ENCODE results near the gene PRM2.

Gene PRM2

GRCh38 chr16:11272921-11273720, 3.2 kb downstream of the PRM2 start, which contains the start of gene PRM3:
PRM3 (minus strand) TSS chr16:11273629; CDS start chr16:11273595, 34 bp downstream.
- no peak within 1 kb of the TSS for H3K4me3 ChIP-seq (ENCODE audit: low read depth, low read length)
- no peak for TF ChIP-seq CTCF (IDR thresholded peaks at IDR 0.05; ENCODE audit: low read depth, low read length)

GRCh38 chr16:11272484-11272883, 3.8 kb downstream of the PRM2 start:
- no peak overlapping the region for H3K4me3 ChIP-seq (ENCODE audit: low read depth, low read length)
- TF ChIP-seq CTCF (IDR thresholded peaks at IDR 0.05; ENCODE audit: low read depth, low read length), result no peak

- H3K4me3 ChIP-seq (ENCODE audit: low read depth, low read length), result no peak overlapping the region
- no peak for TF ChIP-seq CTCF (IDR thresholded peaks at IDR 0.05; ENCODE audit: low read depth, low read length)
Measured at GRCh38 chr16:11271610-11272009, 4.7 kb downstream of the PRM2 start.

GRCh38 chr16:11270602-11271162, 5.6 kb downstream of the PRM2 start:
- TF ChIP-seq CTCF (IDR thresholded peaks at IDR 0.05; ENCODE audit: low read depth, low read length), result no peak
- H3K4me3 ChIP-seq (ENCODE audit: low read depth, low read length), result no peak overlapping the region

GRCh38 chr16:11268921-11269375, 7.3 kb downstream of the PRM2 start, which contains the start of gene TNP2:
TNP2 (minus strand) TSS chr16:11269325; CDS start chr16:11269262, 63 bp downstream.
- H3K4me3 ChIP-seq (ENCODE audit: low read depth, low read length), result no peak within 1 kb of the TSS
- no peak for TF ChIP-seq CTCF (IDR thresholded peaks at IDR 0.05; ENCODE audit: low read depth, low read length)

GRCh38 chr16:11265124-11265523, 11.2 kb downstream of the PRM2 start:
- no peak overlapping the region for H3K4me3 ChIP-seq (ENCODE audit: low read depth, low read length)
- TF ChIP-seq CTCF (IDR thresholded peaks at IDR 0.05; ENCODE audit: low read depth, low read length), result no peak

Data from WI38 (cell line).